ENCODE results near the gene TXNDC8. TPM values are rescaled to one million over a fixed set of nuclear protein-coding genes. Genes with fewer than 3 reads are reported as not detected.

TXNDC8 gene
- total RNA-seq, 1 experiment from 2014 or later: not detected

DNA sequence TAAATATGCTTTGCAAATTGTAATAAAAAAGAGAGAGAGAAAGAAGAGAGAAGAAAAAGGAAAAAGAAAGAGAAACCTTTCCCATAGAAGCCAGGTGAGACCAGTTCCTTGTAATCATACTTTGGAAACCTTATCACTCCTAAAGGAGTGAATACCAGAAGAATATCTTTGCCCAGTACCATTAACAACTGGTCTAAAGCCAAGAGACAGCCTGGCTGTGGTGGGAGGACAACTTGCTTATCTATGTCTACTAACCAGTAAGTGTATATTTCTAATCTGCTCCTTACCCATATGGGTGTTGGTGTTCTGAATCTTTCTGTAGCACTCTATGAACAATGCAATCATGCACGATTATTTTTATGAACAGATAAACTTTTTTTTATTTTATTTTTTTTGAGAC lies 70.9 kb downstream of the TXNDC8 start:
- CTCF ChIA-PET: no interaction called here

More for the DNA sequence above, 70.9 kb downstream of the TXNDC8 start:
- no peak overlapping the region for H3K9ac ChIP-seq (ENCODE audit: low read length)
- H3K4me2 ChIP-seq (ENCODE audit: low read length): no peak overlapping the region
- intact Hi-C loops (cut with micrococcal nuclease): no loop called here
- H3K27me3 ChIP-seq (ENCODE audit: insufficient read depth, low read length): no peaks in the 10 kb centered on the region
- H3K9me3 ChIP-seq (ENCODE audit: control insufficient read depth in 1 of 2, insufficient read depth in 1 of 2, low read depth in 1 of 2, low read length in 2 of 2): no peaks in the 10 kb centered on the region
- H3K79me2 ChIP-seq (ENCODE audit: insufficient read depth, low read length): no peaks in the 10 kb centered on the region
- no peaks in the 10 kb centered on the region for H3K36me3 ChIP-seq (ENCODE audit: control insufficient read depth in 1 of 2, insufficient read depth in 2 of 2, low read length in 2 of 2)
- no peaks in the 10 kb centered on the region for H3K4me1 ChIP-seq (ENCODE audit: control insufficient read depth in 1 of 2, insufficient read depth in 2 of 2, low read length in 2 of 2)
- H3K4me3 ChIP-seq (replicated peaks in 1 of 2; ENCODE audit: low read depth in 1 of 2, low read length in 2 of 2): no peak overlapping the region
- BruUV-seq (replicated peaks): no TSS peak
- H2AFZ ChIP-seq (ENCODE audit: low read depth, low read length, poor library complexity, severe bottlenecking): peak overlapping the region; percentile 15
- no peaks in the 10 kb centered on the region for H3K9me2 ChIP-seq (ENCODE audit: insufficient read depth)
- DNase-seq (ENCODE audit: low read depth, low spot score): no peak
- TF ChIP-seq CBX3 (IDR thresholded peaks at IDR 0.05; ENCODE audit: low read depth): no peak
- TF ChIP-seq POLR2AphosphoS5 (IDR thresholded peaks at IDR 0.05; ENCODE audit: low read depth, low read length): no peak
- no peak for TF ChIP-seq JUND (IDR thresholded peaks at IDR 0.05)
- TF ChIP-seq TCF7L2 (IDR thresholded peaks at IDR 0.05; ENCODE audit: borderline replicate concordance, extremely low read depth, insufficient read depth, insufficient read length): no peak
- no peak for TF ChIP-seq YY1 (IDR thresholded peaks at IDR 0.05; ENCODE audit: extremely low read depth, insufficient replicate concordance, low read depth, low read length)
- no peak for TF ChIP-seq POLR2A (IDR thresholded peaks at IDR 0.05; ENCODE audit: borderline replicate concordance, extremely low read depth, insufficient read depth, insufficient read length)
- TF ChIP-seq, protein P1, sequence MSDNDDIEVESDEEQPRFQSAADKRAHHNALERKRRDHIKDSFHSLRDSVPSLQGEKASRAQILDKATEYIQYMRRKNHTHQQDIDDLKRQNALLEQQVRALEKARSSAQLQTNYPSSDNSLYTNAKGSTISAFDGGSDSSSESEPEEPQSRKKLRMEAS (IDR thresholded peaks at IDR 0.05): no peak
- TF ChIP-seq RAD21 (IDR thresholded peaks at IDR 0.05; ENCODE audit: low read depth): no peak
- TF ChIP-seq SRF (IDR thresholded peaks at IDR 0.05; ENCODE audit: low read depth): no peak
- TF ChIP-seq ELF1 (IDR thresholded peaks at IDR 0.05; ENCODE audit: borderline replicate concordance, low read depth): no peak
- TF ChIP-seq SP1 (IDR thresholded peaks at IDR 0.05; ENCODE audit: low read depth): no peak
- TF ChIP-seq, protein P2, sequence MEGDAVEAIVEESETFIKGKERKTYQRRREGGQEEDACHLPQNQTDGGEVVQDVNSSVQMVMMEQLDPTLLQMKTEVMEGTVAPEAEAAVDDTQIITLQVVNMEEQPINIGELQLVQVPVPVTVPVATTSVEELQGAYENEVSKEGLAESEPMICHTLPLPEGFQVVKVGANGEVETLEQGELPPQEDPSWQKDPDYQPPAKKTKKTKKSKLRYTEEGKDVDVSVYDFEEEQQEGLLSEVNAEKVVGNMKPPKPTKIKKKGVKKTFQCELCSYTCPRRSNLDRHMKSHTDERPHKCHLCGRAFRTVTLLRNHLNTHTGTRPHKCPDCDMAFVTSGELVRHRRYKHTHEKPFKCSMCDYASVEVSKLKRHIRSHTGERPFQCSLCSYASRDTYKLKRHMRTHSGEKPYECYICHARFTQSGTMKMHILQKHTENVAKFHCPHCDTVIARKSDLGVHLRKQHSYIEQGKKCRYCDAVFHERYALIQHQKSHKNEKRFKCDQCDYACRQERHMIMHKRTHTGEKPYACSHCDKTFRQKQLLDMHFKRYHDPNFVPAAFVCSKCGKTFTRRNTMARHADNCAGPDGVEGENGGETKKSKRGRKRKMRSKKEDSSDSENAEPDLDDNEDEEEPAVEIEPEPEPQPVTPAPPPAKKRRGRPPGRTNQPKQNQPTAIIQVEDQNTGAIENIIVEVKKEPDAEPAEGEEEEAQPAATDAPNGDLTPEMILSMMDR (IDR thresholded peaks at IDR 0.05 in 2 of 3, conservative IDR thresholded peaks at IDR 0.05 in 1 of 3; ENCODE audit: borderline replicate concordance in 1 of 3, insufficient read depth in 1 of 3, low read depth in 2 of 3, low read length in 2 of 3): no peak
- TF ChIP-seq SIN3A (IDR thresholded peaks at IDR 0.05; ENCODE audit: low read depth): no peak
- TF ChIP-seq ZNF274 (IDR thresholded peaks at IDR 0.05; ENCODE audit: low read depth, low read length): no peak
- no peak for TF ChIP-seq FOSL1 (IDR thresholded peaks at IDR 0.05; ENCODE audit: low read depth)
- TF ChIP-seq EGR1 (IDR thresholded peaks at IDR 0.05; ENCODE audit: low read depth): no peak
- POLR2A ChIA-PET: interaction anchor here (1.2 kb wide), 1 partner anchor 10 kb away, joined by 3 read pairs; the partner anchor contains the start of gene TXN
- no peak overlapping the region for H3K27ac ChIP-seq (ENCODE audit: low read depth, low read length)
- no peaks in the 10 kb centered on the region for H4K20me1 ChIP-seq (ENCODE audit: insufficient read depth)
- ATAC-seq: no peak
- RAD21 ChIA-PET (ENCODE audit: low non-redundant PET in 1 of 2, low total read pairs in 2 of 2, uncharacterized antibody in 2 of 2, unreplicated experiment in 2 of 2): no interaction called here

Measured in HCT116 (cell line).